ENCODE results near the gene MEG3.

The MEG3 gene

GRCh38 chr14:100834794-100835547, 9.1 kb downstream of the MEG3 start:
- no peak for DNase-seq

- no peak for DNase-seq
These were observed 9.8 kb downstream of the MEG3 start for GRCh38 chr14:100835548-100836310.

- no peak for DNase-seq
These were observed 10.4 kb downstream of the MEG3 start for GRCh38 chr14:100836311-100836805.

GRCh38 chr14:100836941-100837804, 11.3 kb downstream of the MEG3 start:
- DNase-seq = no peak

GRCh38 chr14:100837805-100838350, 12.0 kb downstream of the MEG3 start:
- no peak for DNase-seq

GRCh38 chr14:100838493-100839314, 12.8 kb downstream of the MEG3 start:
- no peak for DNase-seq

- no peak for DNase-seq
These were observed 13.3 kb downstream of the MEG3 start for GRCh38 chr14:100839315-100839585.

- DNase-seq = no peak
These were observed 13.8 kb downstream of the MEG3 start for GRCh38 chr14:100839681-100840111.

GRCh38 chr14:100840286-100841065, 14.6 kb downstream of the MEG3 start:
- no peak for DNase-seq

DNA sequence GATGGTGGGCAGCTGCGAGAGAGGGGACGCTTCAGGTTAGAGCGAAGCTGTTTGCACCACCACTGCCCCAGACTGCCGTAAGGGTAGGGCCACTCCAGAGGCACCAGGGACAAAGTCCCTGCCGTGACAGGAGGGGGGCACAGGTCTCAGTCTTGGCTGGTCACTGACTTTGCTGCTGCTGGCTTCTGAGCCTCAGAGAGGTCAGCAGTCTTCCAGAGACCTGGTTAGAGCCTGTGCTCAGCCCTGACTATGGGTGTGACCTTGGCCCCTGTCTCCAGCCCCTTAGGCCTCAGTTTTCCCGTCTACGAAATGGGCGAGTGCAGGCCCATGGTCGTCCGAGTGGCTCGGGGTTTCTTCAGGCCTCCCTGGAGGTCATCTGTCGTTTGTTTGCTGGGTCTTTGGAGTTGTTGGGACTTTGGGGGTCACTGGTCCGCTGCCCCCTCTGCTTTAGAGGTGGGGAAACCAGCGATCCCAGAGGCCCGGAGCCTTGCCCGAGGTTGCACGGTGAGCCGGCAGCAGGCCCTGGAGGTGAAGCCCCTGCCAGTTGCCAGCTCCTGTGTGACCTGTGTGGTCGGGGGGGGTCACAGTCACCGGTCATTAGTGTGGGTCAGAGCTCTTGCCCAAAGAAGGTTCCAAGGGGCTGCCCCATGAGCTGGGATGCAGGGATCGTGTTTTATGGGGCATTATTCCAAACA, 15.3 kb downstream of the MEG3 start:
- no peak for DNase-seq

- DNase-seq = no peak
These were observed 16.0 kb downstream of the MEG3 start for GRCh38 chr14:100841761-100842403.

- no peak for DNase-seq
These were observed 16.9 kb downstream of the MEG3 start for GRCh38 chr14:100842799-100843198.

GRCh38 chr14:100844082-100844408, 18.1 kb downstream of the MEG3 start:
- no peak for DNase-seq

- no peak for DNase-seq
These were observed 18.5 kb downstream of the MEG3 start for GRCh38 chr14:100844421-100844820.

DNA sequence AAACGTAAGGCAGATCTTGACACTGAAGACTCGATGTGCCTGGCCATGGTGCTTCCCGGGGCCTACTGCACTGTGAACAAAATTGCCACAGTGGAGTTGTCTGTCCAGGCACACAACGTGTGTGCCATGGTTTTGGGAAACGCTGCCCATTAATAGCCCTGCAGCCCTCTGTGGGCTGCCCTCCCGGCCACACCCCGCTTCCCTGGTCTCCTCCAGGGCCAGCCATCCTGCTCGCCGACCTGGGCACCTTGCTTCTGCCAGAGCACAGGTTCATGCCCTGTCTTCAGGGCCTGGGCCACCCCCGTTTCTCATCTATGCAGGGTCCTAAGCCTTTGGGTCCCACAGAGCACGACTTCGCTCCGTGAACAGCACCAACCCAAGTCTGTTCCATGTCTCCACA, 18.9 kb downstream of the MEG3 start:
- DNase-seq = no peak

GRCh38 chr14:100845341-100845740, 19.4 kb downstream of the MEG3 start:
- DNase-seq = no peak

- no peak for DNase-seq
These were observed 20.5 kb downstream of the MEG3 start for GRCh38 chr14:100846309-100846859.

DNA sequence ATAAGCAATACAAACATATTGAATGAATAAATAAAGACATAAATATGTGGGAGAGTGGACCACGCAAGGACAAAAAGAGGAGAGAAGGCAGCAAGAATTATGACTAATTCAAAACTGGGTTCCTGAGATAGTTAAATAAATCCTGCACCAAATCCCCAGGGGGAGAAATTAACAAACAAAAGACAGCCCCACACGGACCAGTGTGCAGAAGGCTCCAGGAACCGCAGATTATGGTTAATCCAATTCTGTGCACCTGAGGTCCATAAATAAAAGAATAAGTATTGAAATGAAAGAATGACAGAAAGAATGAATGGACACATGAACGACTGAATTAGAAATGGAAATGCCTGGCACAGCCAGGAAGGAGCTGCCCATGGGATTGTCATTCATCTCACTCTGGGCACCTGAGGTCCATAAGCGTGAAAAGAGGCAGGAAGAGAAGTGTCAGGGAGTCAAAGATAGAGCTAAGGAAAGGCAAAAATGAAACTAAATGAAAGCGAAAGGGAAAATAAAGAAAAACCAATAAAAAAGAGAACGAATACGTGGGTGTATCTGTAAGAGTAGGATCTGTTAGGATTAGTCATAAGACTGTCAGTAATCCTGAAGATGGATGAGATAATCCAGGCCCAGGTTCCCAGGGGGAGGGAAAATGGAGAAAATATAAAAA, 23.3 kb downstream of the MEG3 start:
- no peak for DNase-seq

DNA sequence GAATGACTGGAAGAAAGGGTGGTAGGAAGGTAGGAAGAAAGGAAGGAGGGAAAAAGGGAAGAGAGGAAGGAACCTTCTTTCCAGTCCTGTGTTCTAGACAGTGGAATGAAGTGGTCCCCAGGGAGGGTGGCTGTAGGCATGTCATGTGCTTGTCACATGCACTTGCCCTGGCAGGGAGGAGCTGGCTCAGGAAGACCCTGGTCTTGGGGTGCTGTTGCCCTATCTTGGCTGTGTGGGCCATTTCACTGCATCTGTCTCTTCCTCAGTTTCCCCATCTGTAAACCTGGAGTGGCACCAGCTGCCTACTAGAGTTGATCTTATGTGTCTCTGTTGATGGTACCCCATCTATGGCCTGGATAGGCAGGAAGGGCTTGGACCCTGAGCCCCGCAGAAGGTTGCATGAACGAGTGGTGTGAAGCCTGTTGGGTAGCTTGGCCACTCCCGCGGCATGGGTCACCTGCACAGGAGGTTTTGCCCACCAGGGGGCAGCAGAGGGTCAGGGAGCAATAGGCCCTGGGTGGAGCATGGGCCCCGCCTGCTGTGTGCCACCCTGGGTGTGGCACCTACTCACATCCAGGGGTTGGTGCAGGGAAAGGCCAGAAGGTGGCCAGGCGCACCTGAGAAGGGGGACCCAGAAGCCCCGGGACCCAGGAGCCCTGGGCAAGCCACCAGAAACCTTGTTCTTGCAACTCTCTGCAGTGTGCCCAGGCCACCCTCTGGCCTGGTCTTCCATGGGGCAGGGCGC, 25.1 kb downstream of the MEG3 start:
- no peak for DNase-seq
